ENCODE results near the gene ALAS1. TPM values are rescaled to one million over a fixed set of nuclear protein-coding genes. Genes with fewer than 3 reads are reported as not detected.

ALAS1 gene
- total and polyA plus RNA-seq, 2 of the 13 experiments (the other 11 are each of a cell fraction or from before 2014, with no cell fraction given): 36.0 to 43.2 TPM

GRCh38 chr3:52176951-52177700, 20.8 kb upstream of the ALAS1 start (continued):
- TF ChIP-seq FUBP1 (CRISPR knock-in tag; IDR thresholded peaks at IDR 0.05; ENCODE audit: borderline replicate concordance) (no peak), CSRNP1 (CRISPR knock-in tag; IDR thresholded peaks at IDR 0.05) (no peak), KLF9 (CRISPR knock-in tag; IDR thresholded peaks at IDR 0.05; ENCODE audit: low read depth) (no peak), ZSCAN12 (CRISPR knock-in tag; IDR thresholded peaks at IDR 0.05) (no peak), ZBTB37 (CRISPR knock-in tag; IDR thresholded peaks at IDR 0.05) (no peak), NR2F6 (IDR thresholded peaks at IDR 0.05) (peak; percentile 79), NR2F6 (CRISPR knock-in tag; IDR thresholded peaks at IDR 0.05) (peak; percentile 54; the same call in 1 of the 2 replicates), HNRNPUL1 (IDR thresholded peaks at IDR 0.05; ENCODE audit: low read depth, low read length) (no peak), ZNF552 (CRISPR knock-in tag; IDR thresholded peaks at IDR 0.05; ENCODE audit: borderline replicate concordance) (no peak), HNRNPLL (IDR thresholded peaks at IDR 0.05; ENCODE audit: low read depth, low read length, poor library complexity, severe bottlenecking) (no peak), FOXA3 (CRISPR knock-in tag; IDR thresholded peaks at IDR 0.05) (peak; percentile 79), KDM5A (IDR thresholded peaks at IDR 0.05; ENCODE audit: borderline replicate concordance, low read length) (no peak), ZNF431 (CRISPR knock-in tag; IDR thresholded peaks at IDR 0.05; ENCODE audit: borderline replicate concordance, low read depth) (no peak; the same call in 1 of the 2 replicates)
- TF ChIP-seq, protein P1, sequence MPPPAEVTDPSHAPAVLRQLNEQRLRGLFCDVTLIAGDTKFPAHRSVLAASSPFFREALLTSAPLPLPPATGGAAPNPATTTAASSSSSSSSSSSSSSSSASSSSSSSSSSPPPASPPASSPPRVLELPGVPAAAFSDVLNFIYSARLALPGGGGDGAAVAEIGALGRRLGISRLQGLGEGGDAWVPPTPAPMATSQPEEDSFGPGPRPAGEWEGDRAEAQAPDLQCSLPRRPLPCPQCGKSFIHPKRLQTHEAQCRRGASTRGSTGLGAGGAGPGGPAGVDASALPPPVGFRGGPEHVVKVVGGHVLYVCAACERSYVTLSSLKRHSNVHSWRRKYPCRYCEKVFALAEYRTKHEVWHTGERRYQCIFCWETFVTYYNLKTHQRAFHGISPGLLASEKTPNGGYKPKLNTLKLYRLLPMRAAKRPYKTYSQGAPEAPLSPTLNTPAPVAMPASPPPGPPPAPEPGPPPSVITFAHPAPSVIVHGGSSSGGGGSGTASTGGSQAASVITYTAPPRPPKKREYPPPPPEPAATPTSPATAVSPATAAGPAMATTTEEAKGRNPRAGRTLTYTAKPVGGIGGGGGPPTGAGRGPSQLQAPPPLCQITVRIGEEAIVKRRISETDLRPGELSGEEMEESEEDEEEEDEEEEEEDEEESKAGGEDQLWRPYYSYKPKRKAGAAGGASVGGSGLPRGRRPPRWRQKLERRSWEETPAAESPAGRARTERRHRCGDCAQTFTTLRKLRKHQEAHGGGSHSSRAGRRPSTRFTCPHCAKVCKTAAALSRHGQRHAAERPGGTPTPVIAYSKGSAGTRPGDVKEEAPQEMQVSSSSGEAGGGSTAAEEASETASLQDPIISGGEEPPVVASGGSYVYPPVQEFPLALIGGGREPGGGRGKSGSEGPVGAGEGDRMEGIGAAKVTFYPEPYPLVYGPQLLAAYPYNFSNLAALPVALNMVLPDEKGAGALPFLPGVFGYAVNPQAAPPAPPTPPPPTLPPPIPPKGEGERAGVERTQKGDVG (CRISPR knock-in tag; IDR thresholded peaks at IDR 0.05; ENCODE audit: borderline replicate concordance): 0 out of 2 replicates have a peak, but pooled peaks have one; percentile 28
- TF ChIP-seq, protein P2, sequence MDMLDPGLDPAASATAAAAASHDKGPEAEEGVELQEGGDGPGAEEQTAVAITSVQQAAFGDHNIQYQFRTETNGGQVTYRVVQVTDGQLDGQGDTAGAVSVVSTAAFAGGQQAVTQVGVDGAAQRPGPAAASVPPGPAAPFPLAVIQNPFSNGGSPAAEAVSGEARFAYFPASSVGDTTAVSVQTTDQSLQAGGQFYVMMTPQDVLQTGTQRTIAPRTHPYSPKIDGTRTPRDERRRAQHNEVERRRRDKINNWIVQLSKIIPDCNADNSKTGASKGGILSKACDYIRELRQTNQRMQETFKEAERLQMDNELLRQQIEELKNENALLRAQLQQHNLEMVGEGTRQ (IDR thresholded peaks at IDR 0.05; ENCODE audit: low read depth, low read length): no peak
- TF ChIP-seq, protein P2 (CRISPR knock-in tag; IDR thresholded peaks at IDR 0.05; ENCODE audit: borderline replicate concordance): no peak
- TF ChIP-seq, protein P3, sequence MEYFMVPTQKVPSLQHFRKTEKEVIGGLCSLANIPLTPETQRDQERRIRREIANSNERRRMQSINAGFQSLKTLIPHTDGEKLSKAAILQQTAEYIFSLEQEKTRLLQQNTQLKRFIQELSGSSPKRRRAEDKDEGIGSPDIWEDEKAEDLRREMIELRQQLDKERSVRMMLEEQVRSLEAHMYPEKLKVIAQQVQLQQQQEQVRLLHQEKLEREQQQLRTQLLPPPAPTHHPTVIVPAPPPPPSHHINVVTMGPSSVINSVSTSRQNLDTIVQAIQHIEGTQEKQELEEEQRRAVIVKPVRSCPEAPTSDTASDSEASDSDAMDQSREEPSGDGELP (IDR thresholded peaks at IDR 0.05; ENCODE audit: borderline replicate concordance, low read depth): peak; percentile 5; the same call in 1 of the 2 replicates

Data from HepG2 (cell line).